PC-9 (cell line): ENCODE data around the gene SRL.

Experiments used
- EZH2 ChIP-seq: fragments of 200-600 bp; sonication (generic); IDR thresholded peaks from 2 replicates; pipeline ENCODE4 v1.8.0; 2017; ENCODE audit warnings: antibody characterized with exemption, low read depth
- TF ChIP-seq, protein P1 (sequence below): fragments of 200-600 bp; sonication (generic); conservative IDR thresholded peaks from 2 replicates; pipeline ENCODE4 v1.6.1; 2017; ENCODE audit warnings: mixed run types, antibody characterized with exemption, mild to moderate bottlenecking, moderate library complexity

DNA sequence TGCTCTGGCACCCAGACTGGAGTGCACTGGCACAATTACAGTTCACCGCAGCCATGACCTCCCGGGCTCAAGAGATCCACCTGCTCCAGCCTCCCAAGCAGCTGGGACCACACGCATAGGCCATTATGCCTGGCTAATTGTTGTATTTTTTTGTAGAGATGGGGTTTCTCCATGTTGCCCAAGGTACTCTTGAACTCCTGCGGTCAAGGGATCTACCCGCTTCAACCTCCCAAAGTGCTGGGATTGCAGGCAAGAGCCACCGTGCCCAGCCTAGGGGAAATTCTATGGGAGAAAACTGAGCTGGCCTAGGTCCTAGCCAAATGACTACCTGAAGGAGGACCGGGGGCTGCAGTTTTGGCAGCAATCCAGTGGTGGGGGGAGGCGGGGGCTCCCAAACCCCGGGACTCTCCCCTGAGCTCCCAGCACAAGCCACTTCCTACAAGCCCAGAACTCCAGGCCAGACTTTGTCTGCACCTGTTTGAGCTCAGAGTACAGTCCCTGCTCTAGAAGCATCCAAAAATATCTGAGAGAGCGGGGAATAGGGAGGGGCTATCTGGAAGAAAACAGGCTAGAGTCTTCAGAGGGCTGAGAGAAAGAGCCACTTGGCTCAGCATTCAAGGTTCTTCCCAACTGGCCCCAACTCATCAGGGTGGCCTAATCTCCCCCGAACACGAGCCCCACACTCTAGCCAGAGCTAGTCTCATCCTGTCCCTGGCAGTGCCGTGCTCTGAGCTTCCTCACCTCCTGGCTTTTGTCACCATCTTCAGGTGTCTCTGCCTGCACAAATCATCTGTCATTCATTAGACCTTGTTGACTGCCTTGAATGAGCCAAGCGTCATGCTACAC lies 9.1 kb downstream of the SRL start:
- TF ChIP-seq, protein P1, sequence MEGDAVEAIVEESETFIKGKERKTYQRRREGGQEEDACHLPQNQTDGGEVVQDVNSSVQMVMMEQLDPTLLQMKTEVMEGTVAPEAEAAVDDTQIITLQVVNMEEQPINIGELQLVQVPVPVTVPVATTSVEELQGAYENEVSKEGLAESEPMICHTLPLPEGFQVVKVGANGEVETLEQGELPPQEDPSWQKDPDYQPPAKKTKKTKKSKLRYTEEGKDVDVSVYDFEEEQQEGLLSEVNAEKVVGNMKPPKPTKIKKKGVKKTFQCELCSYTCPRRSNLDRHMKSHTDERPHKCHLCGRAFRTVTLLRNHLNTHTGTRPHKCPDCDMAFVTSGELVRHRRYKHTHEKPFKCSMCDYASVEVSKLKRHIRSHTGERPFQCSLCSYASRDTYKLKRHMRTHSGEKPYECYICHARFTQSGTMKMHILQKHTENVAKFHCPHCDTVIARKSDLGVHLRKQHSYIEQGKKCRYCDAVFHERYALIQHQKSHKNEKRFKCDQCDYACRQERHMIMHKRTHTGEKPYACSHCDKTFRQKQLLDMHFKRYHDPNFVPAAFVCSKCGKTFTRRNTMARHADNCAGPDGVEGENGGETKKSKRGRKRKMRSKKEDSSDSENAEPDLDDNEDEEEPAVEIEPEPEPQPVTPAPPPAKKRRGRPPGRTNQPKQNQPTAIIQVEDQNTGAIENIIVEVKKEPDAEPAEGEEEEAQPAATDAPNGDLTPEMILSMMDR = no peak
- no peak for TF ChIP-seq EZH2
